Ovary (tissue), 9 donors: ENCODE data around the gene MYH7B. TPM values are rescaled to one million over a fixed set of nuclear protein-coding genes. Genes with fewer than 3 reads are reported as not detected.

ENCODE experiments used
- DNase-seq, 5 donors: peaks; one replicate each; pipeline ENCODE4 v3.0.0-alpha.2; 2019 to 2020
- H3K27ac ChIP-seq, 2 donors: fragments of 200-600 bp; one replicate each; pipeline versions ENCODE4 v1.5.1 to v1.8.0; 2019 to 2022
- H3K27me3 ChIP-seq: fragments of 200-600 bp; one replicate; pipeline ENCODE4 v1.8.0; 2022
- H3K36me3 ChIP-seq: fragments of 200-600 bp; sonication (generic); one replicate; pipeline ENCODE4 v1.5.1; 2019
- H3K4me1 ChIP-seq: one replicate; pipeline ENCODE4 v1.8.1; 2013; ENCODE audit warnings: mild to moderate bottlenecking, moderate library complexity; ENCODE audit not compliant: insufficient read depth
- H3K4me3 ChIP-seq: fragments of 200-600 bp; sonication (generic); one replicate; pipeline ENCODE4 v1.5.1; 2017
- H3K9me3 ChIP-seq, 2 donors: fragments of 200-600 bp in 1 of 2; sonication (generic) in 1 of 2; one replicate each; pipeline versions ENCODE4 v1.5.1 to v1.8.1; 2013 to 2019; ENCODE audit warnings: mild to moderate bottlenecking in 1 of 2, moderate library complexity in 1 of 2
- CTCF ChIP-seq, 3 donors: fragments of 450-650 bp in 2 of 3; fragments of 200-600 bp in 1 of 3; IDR thresholded peaks; one replicate each; pipeline versions ENCODE4 v1.5.1 to v1.8.0; 2016 to 2022; ENCODE audit warnings: antibody characterized with exemption in 3 of 3, mild to moderate bottlenecking in 1 of 3
- EP300 ChIP-seq: sonication (generic); formaldehyde crosslinking; IDR thresholded peaks from one replicate; pipeline ENCODE4 v1.6.1; 2017; ENCODE audit warnings: antibody characterized with exemption
- POLR2A ChIP-seq: fragments of 450-650 bp; IDR thresholded peaks from one replicate; pipeline ENCODE4 v1.6.1; 2017; ENCODE audit warnings: antibody characterized with exemption, mild to moderate bottlenecking, moderate library complexity
- WGBS, 3 donors: extraction: QIAGEN DNeasy Blood & Tissue Kit in 1 of 3; methylation state at CpG; one replicate each; pipeline versions ENCODE4 v1.1.5 to v1.1.7; 2013 to 2017; 5-methylcytosine and 5-hydroxymethylcytosine counted together
- intact Hi-C, 4 donors: fragments of 100-400 bp; cut with DNase I; formaldehyde crosslinking; loops; one replicate each; pipeline versions ENCODE4 v1.11.0 to v1.15.1; 2022 to 2023
- polyA plus RNA-seq, 2 donors: library from polyadenylated mRNA; stranded (reverse); fragments of 200-250 nt in 1 of 2; fragments of 350-450 nt in 1 of 2; fragmentation: Illumina TruSeq in 1 of 2; extraction: RNeasy Lipid Tissue Mini Kit (QIAGEN cat#74804) in 1 of 2; gene quantifications; one replicate each; pipeline ENCODE4 v1.2.3, GENCODE V29; 2013 to 2014
- total RNA-seq, 7 donors: library from RNA; depleted of rRNA in 2 of 7; stranded (reverse); fragments of >200 nt in 2 of 7; fragmentation: NEBNext Ultra II Directional in 3 of 7; extraction: Animal tissue kit (Norgen Biotek cat#: 25700) in 3 of 7; gene quantifications; one replicate each; pipeline versions ENCODE4 v1.1.0 to v1.2.4, GENCODE V29; 2016 to 2023
- donor health status: DM: no; HTN: no; CAD: no; lungs with moderate emphysema.
- donor health status: DM: no; HTN: no; CAD: no.
- donor health status: Bipolar disorder and iron deficiency.
- donor health status: DM: yes; HTN: yes; CAD: no.
- donor health status: DM: no; HTN: no; CAD: no.
- donor health status: DM: yes; HTN: yes; CAD: no.

The MYH7B gene
- total and polyA plus RNA-seq, 9 donors: 0.30 to 2.6 (median 1.1) TPM

- TF ChIP-seq CTCF (IDR thresholded peaks at IDR 0.05): no peak
- TF ChIP-seq EP300: no peak
- no peak for TF ChIP-seq POLR2A
- intact Hi-C loops: no loop called here
Measured at GRCh38 chr20:34976286-34976685, 20.6 kb downstream of the MYH7B start.

GRCh38 chr20:34977365-34978091 lies 21.9 kb downstream of the MYH7B start:
- Histone ChIP-seq H3K9me3 (no peaks in the 10 kb centered on the region), H3K4me3 (no peak overlapping the region), H3K27ac (no peak overlapping the region), H3K4me1 (no peaks in the 10 kb centered on the region), H3K36me3 (no peaks in the 10 kb centered on the region), H3K27me3 (no peaks in the 10 kb centered on the region)
- DNase-seq: no peak
- 47 to 53% (median 52%) methylated on average over 17 of the region's 17 CpGs for WGBS, 3 donors
- intact Hi-C loops: no loop called here
- TF ChIP-seq EP300 (no peak), POLR2A (no peak), CTCF (IDR thresholded peaks at IDR 0.05) (no peak)

More at GRCh38 chr20:34976286-34976685, 20.6 kb downstream of the MYH7B start:
- no peak for DNase-seq
- Histone ChIP-seq H3K9me3 (no peaks in the 10 kb centered on the region), H3K36me3 (no peaks in the 10 kb centered on the region), H3K27me3 (no peaks in the 10 kb centered on the region), H3K4me1 (no peaks in the 10 kb centered on the region), H3K4me3 (no peak overlapping the region), H3K27ac (no peak overlapping the region)
- 82 to 85% (median 83%) methylated on average over 12 of the region's 12 CpGs for WGBS, 3 donors

- H3K36me3 ChIP-seq: no peaks in the 10 kb centered on the region
- H3K27ac ChIP-seq: no peak overlapping the region
- 69 to 80% (median 74%) methylated on average over 10 of the region's 10 CpGs for WGBS, 3 donors
- no peak overlapping the region for H3K4me3 ChIP-seq
- H3K9me3 ChIP-seq: no peaks in the 10 kb centered on the region
- intact Hi-C loops: no loop called here
- H3K4me1 ChIP-seq: no peaks in the 10 kb centered on the region
- DNase-seq: no peak
- no peak for TF ChIP-seq CTCF (IDR thresholded peaks at IDR 0.05)
- no peak for TF ChIP-seq POLR2A
- no peak for TF ChIP-seq EP300
- H3K27me3 ChIP-seq: no peaks in the 10 kb centered on the region
Measured at GRCh38 chr20:34978092-34978744, 22.6 kb downstream of the MYH7B start.

- intact Hi-C loops: no loop called here
- no peak overlapping the region for H3K27ac ChIP-seq
- no peaks in the 10 kb centered on the region for H3K27me3 ChIP-seq
- no peak for DNase-seq
- no peak overlapping the region for H3K4me3 ChIP-seq
- H3K4me1 ChIP-seq: peaks cover 3% of the 10 kb centered on the region
- no peaks in the 10 kb centered on the region for H3K9me3 ChIP-seq
- WGBS, 3 donors: 74 to 85% (median 77%) methylated on average over 42 of the region's 42 CpGs
- TF ChIP-seq EP300 (no peak), CTCF (IDR thresholded peaks at IDR 0.05) (no peak), POLR2A (no peak)
- H3K36me3 ChIP-seq: no peaks in the 10 kb centered on the region
Measured at GRCh38 chr20:34979366-34980153, 23.9 kb downstream of the MYH7B start.
